ENCODE data around the gene ADAMTS3.

ADAMTS3 gene

DNA sequence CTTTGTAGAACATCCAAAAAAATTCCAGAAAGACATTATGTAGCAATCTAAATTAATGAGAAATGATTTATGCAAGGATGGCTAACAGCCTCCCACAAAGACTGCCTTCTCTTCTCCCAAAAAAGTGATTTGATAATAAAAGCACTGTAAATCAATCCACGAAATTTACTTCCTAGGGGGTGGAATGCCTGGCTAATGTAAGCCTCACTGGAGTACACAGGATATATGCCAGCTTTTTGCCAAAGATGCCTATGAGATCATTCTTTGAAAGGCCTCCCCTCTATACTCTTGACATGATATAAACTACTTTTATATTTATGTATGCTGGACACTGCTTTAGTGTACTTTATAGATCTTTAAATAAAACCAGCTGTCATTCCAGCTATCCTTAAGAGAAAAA is 211.1 kb downstream of the ADAMTS3 start:
- Histone ChIP-seq H3K36me3 (ENCODE audit: control insufficient read depth in 2 of 2, insufficient read depth in 1 of 2, low read length in 2 of 2) (no peaks in the 10 kb centered on the region), H3K9me3 (ENCODE audit: control insufficient read depth, insufficient read depth, low read depth, low read length) (no peaks in the 10 kb centered on the region), H3K27ac (ENCODE audit: extremely low read depth, low read depth, low read length) (no peak overlapping the region), H3K4me1 (ENCODE audit: control insufficient read depth, insufficient read depth, low read length) (no peaks in the 10 kb centered on the region), H3K4me3 (ENCODE audit: low read depth, low read length) (no peak overlapping the region)
- ChIA-PET CTCF (interaction anchor here (0.6 kb wide), 1 partner anchor 16 kb away, joined by 3 read pairs; no protein-coding TSS in a partner anchor), POLR2A (no interaction called here)
- no peak for TF ChIP-seq KLF8 (tag by site-specific recombination; IDR thresholded peaks at IDR 0.05)
- peak; percentile 92 for TF ChIP-seq GLIS1 (tag by site-specific recombination; IDR thresholded peaks at IDR 0.05)
- TF ChIP-seq ZNF37A (tag by site-specific recombination; IDR thresholded peaks at IDR 0.05), result no peak
- TF ChIP-seq MEIS1 (CRISPR knock-in tag; IDR thresholded peaks at IDR 0.05; ENCODE audit: borderline replicate concordance), result no peak
- TF ChIP-seq, protein P1, sequence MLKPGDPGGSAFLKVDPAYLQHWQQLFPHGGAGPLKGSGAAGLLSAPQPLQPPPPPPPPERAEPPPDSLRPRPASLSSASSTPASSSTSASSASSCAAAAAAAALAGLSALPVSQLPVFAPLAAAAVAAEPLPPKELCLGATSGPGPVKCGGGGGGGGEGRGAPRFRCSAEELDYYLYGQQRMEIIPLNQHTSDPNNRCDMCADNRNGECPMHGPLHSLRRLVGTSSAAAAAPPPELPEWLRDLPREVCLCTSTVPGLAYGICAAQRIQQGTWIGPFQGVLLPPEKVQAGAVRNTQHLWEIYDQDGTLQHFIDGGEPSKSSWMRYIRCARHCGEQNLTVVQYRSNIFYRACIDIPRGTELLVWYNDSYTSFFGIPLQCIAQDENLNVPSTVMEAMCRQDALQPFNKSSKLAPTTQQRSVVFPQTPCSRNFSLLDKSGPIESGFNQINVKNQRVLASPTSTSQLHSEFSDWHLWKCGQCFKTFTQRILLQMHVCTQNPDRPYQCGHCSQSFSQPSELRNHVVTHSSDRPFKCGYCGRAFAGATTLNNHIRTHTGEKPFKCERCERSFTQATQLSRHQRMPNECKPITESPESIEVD (tag by site-specific recombination; IDR thresholded peaks at IDR 0.05), result 0 out of 2 replicates have a peak, but pooled peaks have one; percentile 30
- TF ChIP-seq ZNF843 (tag by site-specific recombination; IDR thresholded peaks at IDR 0.05), result peak; percentile 47

DNA sequence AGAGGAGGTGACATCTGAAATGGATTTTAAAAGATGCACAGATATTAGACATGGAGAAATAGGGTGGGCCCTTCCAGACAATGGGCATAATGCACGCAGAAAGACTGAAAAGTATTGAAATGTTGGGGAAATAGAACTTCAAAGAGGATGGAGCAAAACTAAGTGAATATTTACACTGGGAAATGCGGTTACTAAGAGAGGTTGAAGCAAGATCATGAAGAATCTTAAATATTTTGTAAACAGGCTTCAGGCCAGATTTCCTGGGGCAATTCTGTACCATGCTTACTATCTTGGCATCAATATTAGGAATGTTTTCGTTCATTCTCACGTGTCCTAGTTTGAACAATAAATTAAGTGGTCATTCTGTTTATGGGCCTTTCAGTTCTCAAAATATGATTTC is 216.3 kb downstream of the ADAMTS3 start:
- no peak for TF ChIP-seq KLF1 (tag by site-specific recombination; IDR thresholded peaks at IDR 0.05)
- TF ChIP-seq, protein P2, sequence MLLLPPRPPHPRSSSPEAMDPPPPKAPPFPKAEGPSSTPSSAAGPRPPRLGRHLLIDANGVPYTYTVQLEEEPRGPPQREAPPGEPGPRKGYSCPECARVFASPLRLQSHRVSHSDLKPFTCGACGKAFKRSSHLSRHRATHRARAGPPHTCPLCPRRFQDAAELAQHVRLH (tag by site-specific recombination; IDR thresholded peaks at IDR 0.05), result no peak
- no peak for TF ChIP-seq ZNF350 (tag by site-specific recombination; IDR thresholded peaks at IDR 0.05)
- TF ChIP-seq ZNF837 (tag by site-specific recombination; IDR thresholded peaks at IDR 0.05), result no peak
- no peaks in the 10 kb centered on the region for H3K9me3 ChIP-seq (ENCODE audit: control insufficient read depth, insufficient read depth, low read depth, low read length)
- no peaks in the 10 kb centered on the region for H3K4me1 ChIP-seq (ENCODE audit: control insufficient read depth, insufficient read depth, low read length)
- H3K36me3 ChIP-seq (ENCODE audit: control insufficient read depth in 2 of 2, insufficient read depth in 1 of 2, low read length in 2 of 2), result no peaks in the 10 kb centered on the region
- H3K4me3 ChIP-seq (ENCODE audit: low read depth, low read length), result no peak overlapping the region
- no peak overlapping the region for H3K27ac ChIP-seq (ENCODE audit: extremely low read depth, low read depth, low read length)
- POLR2A ChIA-PET, result no interaction called here
- CTCF ChIA-PET, result no interaction called here

DNA sequence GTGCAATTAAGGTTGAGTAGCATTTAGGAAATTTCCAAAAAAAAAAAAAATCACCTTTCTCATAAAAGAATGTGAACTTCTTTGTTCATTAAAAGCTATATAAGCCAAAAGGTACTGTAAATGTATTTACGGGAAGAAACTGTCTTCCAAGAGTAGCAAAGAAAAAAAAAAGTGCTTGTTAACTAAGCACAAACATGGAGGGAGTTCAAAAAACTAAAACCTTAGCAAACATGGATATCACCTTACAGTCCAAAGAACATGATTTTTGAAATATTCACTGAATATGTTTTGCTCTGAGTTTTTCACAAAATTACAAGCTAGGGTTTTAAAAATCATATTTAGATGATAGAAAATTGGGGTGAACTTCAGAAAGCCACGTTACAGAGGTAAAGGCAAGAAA is 217.5 kb downstream of the ADAMTS3 start:
- ChIA-PET POLR2A (no interaction called here), CTCF (interaction anchor here (0.8 kb wide), 1 partner anchor 25 kb away, joined by 4 read pairs; no protein-coding TSS in a partner anchor)
- H3K27ac ChIP-seq (ENCODE audit: extremely low read depth, low read depth, low read length), result no peak overlapping the region

More for the DNA sequence above, 217.5 kb downstream of the ADAMTS3 start:
- TF ChIP-seq EGR2 (tag by site-specific recombination; IDR thresholded peaks at IDR 0.05; ENCODE audit: low read depth) (no peak), ZNF513 (tag by site-specific recombination; IDR thresholded peaks at IDR 0.05) (no peak), ZNF791 (tag by site-specific recombination; IDR thresholded peaks at IDR 0.05) (no peak), ZNF292 (tag by site-specific recombination; IDR thresholded peaks at IDR 0.05; ENCODE audit: borderline replicate concordance, low read depth) (no peak), REPIN1 (tag by site-specific recombination; IDR thresholded peaks at IDR 0.05; ENCODE audit: low read depth) (no peak), YY1 (tag by site-specific recombination; IDR thresholded peaks at IDR 0.05) (no peak), ZNF140 (tag by site-specific recombination; IDR thresholded peaks at IDR 0.05) (no peak), HOXC10 (CRISPR knock-in tag; IDR thresholded peaks at IDR 0.05) (no peak), BCL11A (tag by site-specific recombination; IDR thresholded peaks at IDR 0.05; ENCODE audit: low read depth) (no peak), FEZF1 (tag by site-specific recombination; IDR thresholded peaks at IDR 0.05) (no peak), ZNF354C (tag by site-specific recombination; IDR thresholded peaks at IDR 0.05; ENCODE audit: borderline replicate concordance, low read depth) (no peak), ZNF530 (tag by site-specific recombination; IDR thresholded peaks at IDR 0.05; ENCODE audit: low read depth) (no peak)
- H3K9me3 ChIP-seq (ENCODE audit: control insufficient read depth, insufficient read depth, low read depth, low read length), result no peaks in the 10 kb centered on the region
- H3K4me1 ChIP-seq (ENCODE audit: control insufficient read depth, insufficient read depth, low read length), result no peaks in the 10 kb centered on the region
- no peaks in the 10 kb centered on the region for H3K36me3 ChIP-seq (ENCODE audit: control insufficient read depth in 2 of 2, insufficient read depth in 1 of 2, low read length in 2 of 2)
- no peak overlapping the region for H3K4me3 ChIP-seq (ENCODE audit: low read depth, low read length)

All from HEK293 (cell line).